ENCODE results near the gene ABHD16B.

Gene ABHD16B

DNA sequence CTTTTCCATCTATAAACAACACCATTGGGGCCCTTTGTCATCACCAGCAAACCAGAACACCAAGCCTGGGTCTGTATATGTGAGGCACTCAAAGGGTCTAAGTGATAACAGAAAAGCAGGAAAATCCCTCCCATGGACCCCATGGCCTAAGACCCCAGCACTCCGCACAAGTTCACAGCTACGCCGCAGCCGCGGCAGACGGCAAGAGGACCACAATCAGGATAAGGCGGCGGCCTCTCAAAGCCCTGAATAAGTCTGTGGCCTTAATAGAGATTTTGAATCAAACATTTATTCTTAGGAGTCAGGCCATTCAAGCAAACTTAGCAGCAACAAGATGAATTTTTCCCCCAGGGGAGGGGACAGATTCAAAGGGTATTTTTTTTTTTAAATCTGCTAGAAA, 33.2 kb upstream of the ABHD16B start:
- no peak for DNase-seq (ENCODE audit: low read depth, low spot score)
- no peaks in the 10 kb centered on the region; the same call in 1 of the 2 replicates for H3K36me3 ChIP-seq (ENCODE audit: control insufficient read depth, insufficient read depth, low read length)
- peaks cover 5% of the 10 kb centered on the region; the same call in 1 of the 2 replicates for H3K27me3 ChIP-seq (ENCODE audit: control insufficient read depth, insufficient read depth, low read length)
- no peak overlapping the region for H3K27ac ChIP-seq (ENCODE audit: low read length)
- no CpG with 5 or more reads among the region's 8 CpGs for WGBS (ENCODE audit: insufficient coverage, insufficient read length)
- no peak overlapping the region; the same call in 1 of the 2 replicates for H3K4me3 ChIP-seq (ENCODE audit: low read length)
- H3K9me3 ChIP-seq (ENCODE audit: control insufficient read depth, insufficient read depth, low read length), result no peaks in the 10 kb centered on the region
- H3K4me1 ChIP-seq (ENCODE audit: control insufficient read depth, insufficient read depth, low read length), result 0 out of 2 replicates have a peak, but pooled peaks cover 1% of the 10 kb centered on the region

DNA sequence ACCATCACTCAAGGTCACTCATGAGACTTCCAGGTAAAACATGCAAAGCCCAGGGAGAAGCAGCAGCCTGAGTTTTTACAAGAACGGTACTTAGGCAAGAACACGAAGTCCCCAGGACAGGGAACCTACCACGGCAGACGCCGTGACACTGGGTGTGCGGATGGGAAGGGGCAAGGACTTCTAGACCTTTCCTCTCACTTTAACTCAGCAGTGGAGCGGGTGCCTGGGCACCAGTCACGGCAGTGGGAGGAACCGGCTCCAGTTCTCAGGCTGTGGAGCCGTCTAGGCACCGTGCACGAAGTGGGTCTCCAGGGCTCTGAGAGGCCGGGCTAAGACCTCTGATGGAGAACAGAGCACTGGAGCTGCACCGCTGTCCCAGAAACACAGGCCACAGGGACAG, 32.8 kb upstream of the ABHD16B start:
- 0 out of 2 replicates have a peak, but pooled peaks cover 1% of the 10 kb centered on the region for H3K4me1 ChIP-seq (ENCODE audit: control insufficient read depth, insufficient read depth, low read length)
- no peak for DNase-seq (ENCODE audit: low read depth, low spot score)
- H3K36me3 ChIP-seq (ENCODE audit: control insufficient read depth, insufficient read depth, low read length), result no peaks in the 10 kb centered on the region; the same call in 1 of the 2 replicates
- WGBS (ENCODE audit: insufficient coverage, insufficient read length), result no CpG with 5 or more reads among the region's 14 CpGs
- peaks cover 5% of the 10 kb centered on the region; the same call in 1 of the 2 replicates for H3K27me3 ChIP-seq (ENCODE audit: control insufficient read depth, insufficient read depth, low read length)
- H3K9me3 ChIP-seq (ENCODE audit: control insufficient read depth, insufficient read depth, low read length), result no peaks in the 10 kb centered on the region
- no peak overlapping the region for H3K27ac ChIP-seq (ENCODE audit: low read length)
- no peak overlapping the region for H3K4me3 ChIP-seq (ENCODE audit: low read length)

DNA sequence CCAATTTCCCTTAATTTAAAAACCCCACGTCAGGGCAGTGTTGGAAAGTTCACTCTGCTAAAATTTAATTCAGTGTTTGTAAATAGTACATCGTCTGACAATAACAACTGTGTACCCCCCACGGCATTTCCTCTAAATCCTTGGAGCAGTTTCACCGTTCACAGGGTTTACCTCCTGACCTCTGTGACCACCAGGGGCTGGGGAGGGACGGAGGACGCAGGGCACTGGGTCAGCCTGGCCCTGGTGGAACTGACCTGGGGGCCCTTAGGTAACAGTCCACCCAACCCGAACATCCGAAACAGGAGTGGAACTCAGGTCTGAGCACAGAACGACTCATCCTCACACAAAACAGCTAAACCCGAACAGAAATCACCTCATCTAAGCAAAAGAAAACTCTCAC, 32.3 kb upstream of the ABHD16B start:
- Histone ChIP-seq H3K4me3 (ENCODE audit: low read length) (no peak overlapping the region), H3K27ac (ENCODE audit: low read length) (no peak overlapping the region), H3K9me3 (ENCODE audit: control insufficient read depth, insufficient read depth, low read length) (no peaks in the 10 kb centered on the region), H3K4me1 (ENCODE audit: control insufficient read depth, insufficient read depth, low read length) (0 out of 2 replicates have a peak, but pooled peaks cover 1% of the 10 kb centered on the region), H3K36me3 (ENCODE audit: control insufficient read depth, insufficient read depth, low read length) (no peaks in the 10 kb centered on the region), H3K27me3 (ENCODE audit: control insufficient read depth, insufficient read depth, low read length) (peaks cover 5% of the 10 kb centered on the region; the same call in 1 of the 2 replicates)
- WGBS (ENCODE audit: insufficient coverage, insufficient read length), result no CpG with 5 or more reads among the region's 10 CpGs
- DNase-seq (ENCODE audit: low read depth, low spot score), result no peak

DNA sequence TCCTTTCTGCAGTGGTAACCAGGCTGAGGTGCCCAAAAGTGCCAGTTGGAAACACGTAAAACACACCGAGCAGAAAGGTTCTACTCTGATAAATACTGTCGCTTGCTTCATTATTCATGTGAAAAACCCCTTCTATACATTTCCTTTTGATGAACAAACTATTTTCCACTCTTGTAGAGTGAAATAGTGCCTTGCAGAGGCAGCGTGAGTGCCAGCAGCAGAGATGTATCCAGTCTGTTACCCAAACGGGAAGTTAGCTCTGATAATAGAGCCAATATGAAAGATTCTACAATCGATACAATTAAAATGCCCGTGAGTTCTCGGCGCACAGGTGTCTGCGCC, 31.7 kb upstream of the ABHD16B start:
- Histone ChIP-seq H3K4me1 (ENCODE audit: control insufficient read depth, insufficient read depth, low read length) (peaks cover 4% of the 10 kb centered on the region), H3K27ac (ENCODE audit: low read length) (no peak overlapping the region), H3K27me3 (ENCODE audit: control insufficient read depth, insufficient read depth, low read length) (peaks cover 5% of the 10 kb centered on the region; the same call in 1 of the 2 replicates), H3K36me3 (ENCODE audit: control insufficient read depth, insufficient read depth, low read length) (no peaks in the 10 kb centered on the region), H3K9me3 (ENCODE audit: control insufficient read depth, insufficient read depth, low read length) (no peaks in the 10 kb centered on the region), H3K4me3 (ENCODE audit: low read length) (peak overlapping the region; percentile 56; the same call in 1 of the 2 replicates)
- WGBS (ENCODE audit: insufficient coverage, insufficient read length), result no CpG with 5 or more reads among the region's 10 CpGs
- DNase-seq (ENCODE audit: low read depth, low spot score), result no peak

DNA sequence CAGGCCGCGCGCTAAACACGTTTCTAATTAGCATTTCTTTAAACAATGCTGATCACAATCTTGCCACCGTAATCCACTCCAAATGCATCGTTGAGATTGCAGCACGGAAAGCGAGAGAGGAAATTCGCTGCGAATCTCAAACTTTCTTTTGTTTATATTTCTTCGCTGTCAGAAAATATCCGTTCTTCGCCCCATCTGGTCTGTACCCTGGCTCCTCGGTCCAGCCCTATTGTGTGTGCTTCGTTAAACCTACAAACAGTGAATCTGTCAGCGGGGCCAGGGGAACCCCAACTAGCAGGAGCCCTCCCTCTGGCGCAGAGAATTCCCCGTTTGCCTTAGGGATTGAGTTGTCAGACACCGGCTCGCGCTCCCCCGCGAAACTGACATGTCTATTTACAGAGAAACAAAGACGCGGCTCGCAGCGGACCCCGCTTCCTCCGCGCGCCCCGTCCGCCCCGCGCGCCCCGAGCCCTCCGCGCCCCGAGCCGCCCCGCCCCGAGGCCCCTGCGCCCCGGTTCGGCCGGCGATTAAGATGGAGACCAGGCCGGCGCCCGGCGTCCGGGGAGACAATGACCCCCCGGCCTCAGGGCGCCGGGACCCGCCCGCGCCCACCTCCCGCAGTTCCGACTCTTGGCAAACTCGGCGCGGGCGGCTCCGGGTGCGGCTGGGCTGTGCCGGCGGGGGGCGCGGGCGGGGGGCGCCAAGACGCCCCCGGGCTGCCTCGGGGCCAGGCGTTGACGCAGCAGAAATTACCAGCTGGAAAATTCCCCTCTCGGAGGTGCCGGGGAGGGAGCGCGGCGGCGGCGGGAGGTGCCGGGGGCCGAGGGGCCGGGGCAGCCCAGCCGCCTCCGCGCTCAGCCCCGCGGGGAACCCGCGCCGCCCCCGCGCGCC, 31.1 kb upstream of the ABHD16B start:
- Histone ChIP-seq H3K9me3 (ENCODE audit: control insufficient read depth, insufficient read depth, low read length) (no peaks in the 10 kb centered on the region), H3K27me3 (ENCODE audit: control insufficient read depth, insufficient read depth, low read length) (peaks cover 5% of the 10 kb centered on the region; the same call in 1 of the 2 replicates), H3K36me3 (ENCODE audit: control insufficient read depth, insufficient read depth, low read length) (no peaks in the 10 kb centered on the region), H3K4me1 (ENCODE audit: control insufficient read depth, insufficient read depth, low read length) (peaks cover 7% of the 10 kb centered on the region), H3K27ac (ENCODE audit: low read length) (no peak overlapping the region), H3K4me3 (ENCODE audit: low read length) (peak overlapping the region; percentile 56; the same call in 1 of the 2 replicates)
- DNase-seq (ENCODE audit: low read depth, low spot score), result no peak
- WGBS (ENCODE audit: insufficient coverage, insufficient read length), result no CpG with 5 or more reads among the region's 99 CpGs

DNA sequence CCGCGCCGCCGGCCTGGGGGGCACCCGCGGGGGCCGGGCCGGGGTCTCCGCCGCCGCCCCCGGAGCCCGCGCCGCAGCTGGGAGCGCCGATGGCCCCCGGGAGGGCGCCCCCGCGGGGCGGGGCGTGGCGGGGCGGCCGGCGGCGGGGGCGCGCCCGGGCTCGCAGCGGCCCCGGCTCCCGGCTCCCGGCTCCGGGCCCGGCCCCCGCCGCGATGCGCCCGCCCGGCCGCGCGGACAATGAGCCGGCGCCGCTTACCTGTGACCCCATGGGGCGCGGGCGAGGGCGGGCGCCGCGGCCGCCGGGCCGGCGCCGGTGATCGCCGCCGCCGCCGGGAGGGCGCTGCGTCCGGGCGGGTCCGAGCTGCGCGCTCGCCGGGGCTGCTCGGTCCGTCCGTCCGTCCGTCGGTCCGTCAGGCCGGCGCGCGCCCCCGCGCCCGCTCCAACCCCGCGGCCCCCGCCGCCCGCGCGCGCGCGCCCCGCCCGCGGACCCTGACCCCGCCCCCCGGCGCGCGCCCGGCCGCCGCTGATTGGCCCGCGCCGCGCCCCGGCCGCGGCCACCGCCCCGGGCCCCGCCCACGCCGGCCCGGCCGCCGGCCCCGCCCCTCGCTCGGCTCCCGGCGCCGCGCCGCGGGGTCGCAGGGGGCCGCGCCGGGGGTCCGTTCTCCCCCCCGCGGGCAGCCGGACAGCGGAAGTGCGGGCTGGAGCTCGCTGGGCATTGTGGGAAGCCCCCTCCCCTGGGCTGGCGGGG, 30.3 kb upstream of the ABHD16B start, which contains the start of gene ZBTB46:
ZBTB46 (minus strand) TSS at position 424 of the 748 bp plus-strand sequence. CDS start 40,507 bp downstream, outside the sequence.
- no peak within 1 kb of the TSS for H3K27ac ChIP-seq (ENCODE audit: low read length)
- WGBS (ENCODE audit: insufficient coverage, insufficient read length), result no CpG with 5 or more reads among the region's 147 CpGs

DNA sequence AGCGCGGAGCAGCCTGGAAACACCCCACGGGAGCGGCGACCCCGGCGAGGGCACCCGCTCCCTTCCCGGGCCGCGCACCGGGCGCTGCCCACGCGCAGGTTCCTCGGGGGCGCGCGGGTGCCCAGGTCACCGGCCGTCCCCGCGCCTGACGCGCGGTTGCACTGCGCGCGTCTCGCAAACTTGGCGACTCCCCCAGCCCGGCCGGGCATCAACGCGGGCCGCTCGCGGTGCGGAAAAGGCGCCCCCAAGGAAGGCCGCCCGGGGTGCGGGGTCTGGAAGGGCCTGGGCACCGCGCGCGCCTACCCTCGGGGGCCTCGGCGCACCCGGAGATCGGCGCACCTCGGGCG, 29.7 kb upstream of the ABHD16B start:
- Histone ChIP-seq H3K36me3 (ENCODE audit: control insufficient read depth, insufficient read depth, low read length) (no peaks in the 10 kb centered on the region), H3K27me3 (ENCODE audit: control insufficient read depth, insufficient read depth, low read length) (peaks cover 5% of the 10 kb centered on the region; the same call in 1 of the 2 replicates), H3K4me3 (ENCODE audit: low read length) (peak overlapping the region; percentile 62; the same call in 1 of the 2 replicates), H3K4me1 (ENCODE audit: control insufficient read depth, insufficient read depth, low read length) (peaks cover 10% of the 10 kb centered on the region), H3K27ac (ENCODE audit: low read length) (no peak overlapping the region), H3K9me3 (ENCODE audit: control insufficient read depth, insufficient read depth, low read length) (no peaks in the 10 kb centered on the region)
- no CpG with 5 or more reads among the region's 55 CpGs for WGBS (ENCODE audit: insufficient coverage, insufficient read length)
- no peak for DNase-seq (ENCODE audit: low read depth, low spot score)

More for the DNA sequence above, 30.3 kb upstream of the ABHD16B start, which contains the start of gene ZBTB46:
- Histone ChIP-seq H3K4me3 (ENCODE audit: low read length) (peak within 1 kb of the TSS; percentile 62; the same call in 1 of the 2 replicates), H3K36me3 (ENCODE audit: control insufficient read depth, insufficient read depth, low read length) (no peaks in the 10 kb centered on the region), H3K27me3 (ENCODE audit: control insufficient read depth, insufficient read depth, low read length) (peaks cover 5% of the 10 kb centered on the region; the same call in 1 of the 2 replicates), H3K4me1 (ENCODE audit: control insufficient read depth, insufficient read depth, low read length) (peaks cover 10% of the 10 kb centered on the region), H3K9me3 (ENCODE audit: control insufficient read depth, insufficient read depth, low read length) (no peaks in the 10 kb centered on the region)
- no peak for DNase-seq (ENCODE audit: low read depth, low spot score)

DNA sequence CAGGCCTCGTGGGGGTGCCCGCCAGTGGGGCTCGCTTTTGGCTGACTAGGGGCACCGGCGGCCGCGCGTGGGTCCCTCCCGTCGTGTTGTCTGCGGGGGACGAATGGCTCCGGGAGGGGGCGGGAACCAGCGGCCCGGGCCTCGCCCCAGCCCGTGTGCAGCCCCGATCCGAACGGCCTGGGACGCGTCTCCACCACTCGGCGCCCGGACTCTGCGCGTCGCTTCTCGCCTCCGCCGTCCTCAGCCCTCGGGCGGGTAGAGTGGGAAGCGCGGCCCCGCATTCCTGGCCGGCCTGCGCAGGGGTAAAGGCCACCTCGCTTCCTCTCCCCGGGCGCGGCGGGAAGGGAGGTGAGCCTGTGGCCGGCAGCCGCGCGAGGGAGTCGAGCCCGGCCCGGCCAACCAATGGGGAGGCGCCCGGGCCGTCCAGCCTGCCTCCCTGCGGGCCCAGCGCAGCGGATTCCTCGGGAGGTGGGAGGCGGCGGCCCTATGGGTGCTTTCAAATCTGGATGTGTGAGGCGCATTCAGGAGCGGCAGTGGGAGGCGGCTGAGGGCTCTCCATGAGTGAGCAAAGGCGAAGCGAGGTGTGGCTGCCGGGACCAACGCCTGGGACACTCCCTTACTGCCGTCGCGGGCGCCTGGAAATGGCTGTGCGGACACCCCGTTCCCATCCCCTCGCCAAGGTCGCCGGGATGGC, 29.2 kb upstream of the ABHD16B start:
- peaks cover 5% of the 10 kb centered on the region; the same call in 1 of the 2 replicates for H3K27me3 ChIP-seq (ENCODE audit: control insufficient read depth, insufficient read depth, low read length)
- no CpG with 5 or more reads among the region's 76 CpGs for WGBS (ENCODE audit: insufficient coverage, insufficient read length)
- no peak for DNase-seq (ENCODE audit: low read depth, low spot score)
- H3K4me3 ChIP-seq (ENCODE audit: low read length), result peak overlapping the region; percentile 62; the same call in 1 of the 2 replicates
- no peak overlapping the region for H3K27ac ChIP-seq (ENCODE audit: low read length)
- peaks cover 10% of the 10 kb centered on the region for H3K4me1 ChIP-seq (ENCODE audit: control insufficient read depth, insufficient read depth, low read length)
- no peaks in the 10 kb centered on the region for H3K36me3 ChIP-seq (ENCODE audit: control insufficient read depth, insufficient read depth, low read length)
- no peaks in the 10 kb centered on the region for H3K9me3 ChIP-seq (ENCODE audit: control insufficient read depth, insufficient read depth, low read length)

DNA sequence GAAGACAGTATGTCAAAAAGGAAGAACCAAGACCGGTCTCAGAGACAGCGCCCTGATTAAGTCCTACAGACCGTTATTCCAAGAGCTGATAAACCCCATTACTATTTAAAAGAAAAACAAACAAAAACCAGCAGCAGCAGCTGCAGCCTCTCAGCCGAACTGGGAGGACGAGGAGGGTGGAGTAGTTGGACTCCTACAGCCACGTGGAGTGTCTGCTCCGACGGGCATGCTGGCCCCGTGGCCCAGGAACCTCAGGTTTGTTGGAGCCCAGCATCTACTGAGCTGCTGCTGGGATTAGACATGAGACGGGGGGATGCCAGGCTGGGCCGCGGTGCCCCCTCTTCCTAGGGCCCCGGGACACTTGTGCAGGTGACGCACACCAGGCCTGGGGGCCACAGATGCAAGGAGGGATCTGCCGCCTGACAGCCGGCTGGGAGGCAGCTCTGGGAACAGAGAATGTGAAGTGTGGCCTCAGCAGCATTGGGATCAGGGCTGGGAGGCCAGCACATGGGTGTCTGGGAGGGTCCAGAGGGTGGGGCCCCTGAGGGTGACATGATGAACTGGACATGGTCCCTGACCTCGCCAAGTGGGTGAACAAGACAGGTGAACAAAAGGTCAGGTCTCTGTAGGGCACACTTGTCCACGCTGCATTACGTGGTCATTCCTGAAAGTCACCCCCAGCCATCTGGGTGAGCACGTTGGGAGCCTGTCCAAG, 27.4 kb upstream of the ABHD16B start:
- H3K27ac ChIP-seq (ENCODE audit: low read length), result no peak overlapping the region
- peaks cover 5% of the 10 kb centered on the region; the same call in 1 of the 2 replicates for H3K27me3 ChIP-seq (ENCODE audit: control insufficient read depth, insufficient read depth, low read length)
- no peak for DNase-seq (ENCODE audit: low read depth, low spot score)

More for the DNA sequence above, 27.4 kb upstream of the ABHD16B start:
- WGBS (ENCODE audit: insufficient coverage, insufficient read length), result no CpG with 5 or more reads among the region's 20 CpGs
- H3K4me1 ChIP-seq (ENCODE audit: control insufficient read depth, insufficient read depth, low read length), result peaks cover 10% of the 10 kb centered on the region
- H3K36me3 ChIP-seq (ENCODE audit: control insufficient read depth, insufficient read depth, low read length), result no peaks in the 10 kb centered on the region
- H3K9me3 ChIP-seq (ENCODE audit: control insufficient read depth, insufficient read depth, low read length), result no peaks in the 10 kb centered on the region
- no peak overlapping the region for H3K4me3 ChIP-seq (ENCODE audit: low read length)
